ENCODE results near the gene ABCB9. TPM values are rescaled to one million over a fixed set of nuclear protein-coding genes. Genes with fewer than 3 reads are reported as not detected.
A peak's percentile ranks its signal among the peaks of the same experiment; 100 is the strongest.

Gene ABCB9
- total RNA-seq, 1 donor from 2014 or later = 11.6 TPM

- Mint-ChIP-seq H3K27me3 (ENCODE audit: low read depth, unreplicated experiment) (no peaks in the 10 kb centered on the region), H3K27ac (ENCODE audit: unreplicated experiment) (peak overlapping the region; percentile 62), H3K4me3 (ENCODE audit: unreplicated experiment) (peak overlapping the region; percentile 90), H3K9me3 (ENCODE audit: unreplicated experiment) (no peaks in the 10 kb centered on the region), H3K36me3 (ENCODE audit: low read depth, unreplicated experiment) (peaks cover 3% of the 10 kb centered on the region), H3K4me1 (ENCODE audit: low read depth, unreplicated experiment) (peaks cover 29% of the 10 kb centered on the region)
- H3K9ac ChIP-seq (ENCODE audit: low read length) = peak overlapping the region; percentile 89
- no peak for DNase-seq (ENCODE audit: low read depth)
- no peak for TF ChIP-seq EZH2 (IDR thresholded peaks at IDR 0.05; ENCODE audit: insufficient read depth, low read length)
- no peak for TF ChIP-seq CTCF (IDR thresholded peaks at IDR 0.05; ENCODE audit: insufficient read depth, low read depth, low read length)
- H3K27me3 ChIP-seq (ENCODE audit: insufficient read depth, low read length) = no peaks in the 10 kb centered on the region
- peaks cover 66% of the 10 kb centered on the region for H3K79me2 ChIP-seq (ENCODE audit: insufficient read depth, low read length)
- H3K4me1 ChIP-seq (ENCODE audit: insufficient read depth, low read length) = peaks cover 43% of the 10 kb centered on the region
- no peaks in the 10 kb centered on the region for H3K36me3 ChIP-seq (ENCODE audit: insufficient read depth, low read length)
- no peak overlapping the region for H3K27ac ChIP-seq (ENCODE audit: low read depth, low read length)
- peak overlapping the region; percentile 93 for H3K4me2 ChIP-seq (ENCODE audit: low read length)
- no peak for FAIRE-seq
- H2AFZ ChIP-seq (ENCODE audit: low read depth, low read length) = no peak overlapping the region
- H3K9me3 ChIP-seq (ENCODE audit: insufficient read depth, low read depth, low read length) = no peaks in the 10 kb centered on the region
- peaks cover 28% of the 10 kb centered on the region for H4K20me1 ChIP-seq (ENCODE audit: insufficient read depth, low read length)
- H3K4me3 ChIP-seq (ENCODE audit: insufficient read depth, low read depth, low read length) = peak overlapping the region; percentile 83
Measured at GRCh38 chr12:122981587-122982476, 15.6 kb upstream of the ABCB9 start.

GRCh38 chr12:122981036-122981471 is 14.8 kb upstream of the ABCB9 start:
- Mint-ChIP-seq H3K4me1 (ENCODE audit: low read depth, unreplicated experiment) (peaks cover 31% of the 10 kb centered on the region), H3K9me3 (ENCODE audit: unreplicated experiment) (no peaks in the 10 kb centered on the region), H3K27me3 (ENCODE audit: low read depth, unreplicated experiment) (no peaks in the 10 kb centered on the region), H3K36me3 (ENCODE audit: low read depth, unreplicated experiment) (peaks cover 3% of the 10 kb centered on the region), H3K4me3 (ENCODE audit: unreplicated experiment) (peak overlapping the region; percentile 90), H3K27ac (ENCODE audit: unreplicated experiment) (peak overlapping the region; percentile 86)
- H3K9ac ChIP-seq (ENCODE audit: low read length) = peak overlapping the region; percentile 89
- H3K4me1 ChIP-seq (ENCODE audit: insufficient read depth, low read length) = peaks cover 48% of the 10 kb centered on the region
- peak overlapping the region; percentile 67 for H3K27ac ChIP-seq (ENCODE audit: low read depth, low read length)
- TF ChIP-seq EZH2 (IDR thresholded peaks at IDR 0.05; ENCODE audit: insufficient read depth, low read length) (no peak), CTCF (IDR thresholded peaks at IDR 0.05; ENCODE audit: insufficient read depth, low read depth, low read length) (no peak)
- H3K4me2 ChIP-seq (ENCODE audit: low read length) = peak overlapping the region; percentile 93
- H3K4me3 ChIP-seq (ENCODE audit: insufficient read depth, low read depth, low read length) = peak overlapping the region; percentile 83
- no peaks in the 10 kb centered on the region for H3K27me3 ChIP-seq (ENCODE audit: insufficient read depth, low read length)
- DNase-seq (ENCODE audit: low read depth) = no peak
- H3K36me3 ChIP-seq (ENCODE audit: insufficient read depth, low read length) = no peaks in the 10 kb centered on the region
- H3K79me2 ChIP-seq (ENCODE audit: insufficient read depth, low read length) = peaks cover 74% of the 10 kb centered on the region
- peak overlapping the region; percentile 52 for H2AFZ ChIP-seq (ENCODE audit: low read depth, low read length)
- peaks cover 28% of the 10 kb centered on the region for H4K20me1 ChIP-seq (ENCODE audit: insufficient read depth, low read length)
- no peaks in the 10 kb centered on the region for H3K9me3 ChIP-seq (ENCODE audit: insufficient read depth, low read depth, low read length)
- FAIRE-seq = no peak
